CD4-positive, alpha-beta T cell (primary cell): ENCODE measurements around the gene SLC39A10. TPM values are rescaled to one million over a fixed set of nuclear protein-coding genes. Genes with fewer than 3 reads are reported as not detected.

ENCODE experiments used
- ATAC-seq: fragments of 200-7000 bp; cut with Tn5 transposase; one replicate; pipeline ENCODE4 v1.10.0; 2022; ENCODE audit warnings: mild to moderate bottlenecking; ENCODE audit not compliant: poor library complexity
- CTCF ChIA-PET: fragments of 350-600 bp; sonication (Branson Sonifier 250); formaldehyde crosslinking; loops from one replicate; lab custom pipeline; 2021; ENCODE audit warnings: antibody characterized with exemption, inconsistent platforms; lab: Charles Lee
- POLR2A ChIA-PET: fragments of 350-600 bp; sonication (Branson Sonifier 250); formaldehyde crosslinking; loops from one replicate; lab custom pipeline; 2021; ENCODE audit warnings: antibody characterized with exemption, inconsistent platforms; lab: Charles Lee
- DNase-seq, 14 experiments: peaks; one replicate each; pipeline ENCODE4 v3.0.0-alpha.2; 2013 to 2020; ENCODE audit warnings: mixed read lengths in 2 of 14
- H3K27ac ChIP-seq, 2 donors: one replicate each; pipeline versions ENCODE4 v1.5.1 to v1.7.0; 2013; ENCODE audit warnings: low read length in 2 of 2, low read depth in 1 of 2, mild to moderate bottlenecking in 1 of 2
- H3K27me3 ChIP-seq, 2 experiments: 1 replicate in 1 of 2; 2 replicates in 1 of 2; pipeline versions ENCODE4 v1.6.1 to v1.7.0; 2013; ENCODE audit warnings: low read length in 2 of 2, control low read depth in 1 of 2, mild to moderate bottlenecking in 1 of 2, moderate library complexity in 1 of 2; ENCODE audit not compliant: insufficient read depth in 2 of 2, control insufficient read depth in 1 of 2
- H3K36me3 ChIP-seq: one replicate; pipeline ENCODE4 v1.6.1; 2013; ENCODE audit warnings: low read length, control low read depth; ENCODE audit not compliant: insufficient read depth
- H3K4me1 ChIP-seq: one replicate; pipeline ENCODE4 v1.6.1; 2013; ENCODE audit warnings: low read length, control low read depth; ENCODE audit not compliant: insufficient read depth
- H3K4me3 ChIP-seq: one replicate; pipeline ENCODE4 v1.5.1; 2013; ENCODE audit warnings: mild to moderate bottlenecking, low read length, moderate library complexity
- H3K9me3 ChIP-seq, 2 experiments: 1 replicate in 1 of 2; 2 replicates in 1 of 2; pipeline versions ENCODE4 v1.6.1 to v1.7.0; 2013; ENCODE audit warnings: low read length in 2 of 2, mild to moderate bottlenecking in 2 of 2, control low read depth in 1 of 2, moderate library complexity in 1 of 2; ENCODE audit not compliant: control insufficient read depth in 1 of 2, insufficient read depth in 1 of 2
- H3K27ac Mint-ChIP-seq: one replicate; pipeline ENCODE4 v1.8.0; 2020; ENCODE audit warnings: mixed read lengths
- H3K27me3 Mint-ChIP-seq: one replicate; pipeline ENCODE4 v1.8.0; 2021; ENCODE audit warnings: mixed read lengths
- H3K36me3 Mint-ChIP-seq: one replicate; pipeline ENCODE4 v1.8.0; 2021; ENCODE audit warnings: low read depth, mixed read lengths
- H3K4me1 Mint-ChIP-seq: one replicate; pipeline ENCODE4 v1.8.0; 2021; ENCODE audit warnings: low read depth, mixed read lengths
- H3K4me3 Mint-ChIP-seq: one replicate; pipeline ENCODE4 v1.8.0; 2020; ENCODE audit warnings: mild to moderate bottlenecking, mixed read lengths
- H3K9me3 Mint-ChIP-seq: one replicate; pipeline ENCODE4 v1.8.0; 2020; ENCODE audit warnings: mixed read lengths
- intact Hi-C, 2 experiments: fragments of 100-400 bp; cut with DNase I in 1 of 2; cut with micrococcal nuclease in 1 of 2; formaldehyde crosslinking; loops; one replicate each; pipeline versions ENCODE4 v1.15.1 to v1.9.0; 2023 to 2025; cut with DNase I, micrococcal nuclease
- total RNA-seq, 174 experiments: library from RNA in 2 of 174; stranded (reverse) in 2 of 174; gene quantifications; one replicate each; pipeline ENCODE4 v1.2.3 and lab custom pipeline; 2021 to 2026
- TF ChIP-seq, protein P1 (sequence below): fragments of 200-600 bp; IDR thresholded peaks from one replicate; pipeline ENCODE4 v1.8.0; 2022; ENCODE audit warnings: antibody characterized with exemption, mild to moderate bottlenecking

Gene SLC39A10
- total RNA-seq, 2 experiments from 2014 or later, result 38.2 to 39.4 TPM

DNA sequence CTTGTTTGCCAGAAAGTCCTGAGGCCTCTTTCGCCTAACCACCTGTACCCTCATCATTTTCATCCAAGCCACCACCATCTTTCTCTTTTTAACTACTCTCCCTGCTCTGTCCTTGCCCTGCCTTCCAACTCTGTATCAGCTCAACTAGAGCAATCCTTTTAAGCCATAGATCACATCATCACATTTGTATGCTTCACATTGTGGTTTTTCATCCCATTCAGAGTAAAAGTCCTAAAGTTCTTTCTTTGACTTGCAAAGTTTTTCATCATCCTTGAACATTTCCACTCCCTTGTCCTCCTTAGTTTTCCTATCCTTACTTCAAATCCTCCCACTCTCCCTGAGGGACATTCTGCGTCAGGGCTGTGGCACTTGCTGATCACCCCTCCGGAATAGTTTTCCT lies 73.9 kb downstream of the SLC39A10 start:
- POLR2A ChIA-PET, result no interaction called here
- Mint-ChIP-seq H3K9me3 (no peaks in the 10 kb centered on the region), H3K4me1 (no peaks in the 10 kb centered on the region), H3K27ac (no peak overlapping the region), H3K4me3 (no peak overlapping the region), H3K36me3 (peaks cover 96% of the 10 kb centered on the region), H3K27me3 (no peaks in the 10 kb centered on the region)
- CTCF ChIA-PET, result no interaction called here
- no peak for DNase-seq
- TF ChIP-seq, protein P1, sequence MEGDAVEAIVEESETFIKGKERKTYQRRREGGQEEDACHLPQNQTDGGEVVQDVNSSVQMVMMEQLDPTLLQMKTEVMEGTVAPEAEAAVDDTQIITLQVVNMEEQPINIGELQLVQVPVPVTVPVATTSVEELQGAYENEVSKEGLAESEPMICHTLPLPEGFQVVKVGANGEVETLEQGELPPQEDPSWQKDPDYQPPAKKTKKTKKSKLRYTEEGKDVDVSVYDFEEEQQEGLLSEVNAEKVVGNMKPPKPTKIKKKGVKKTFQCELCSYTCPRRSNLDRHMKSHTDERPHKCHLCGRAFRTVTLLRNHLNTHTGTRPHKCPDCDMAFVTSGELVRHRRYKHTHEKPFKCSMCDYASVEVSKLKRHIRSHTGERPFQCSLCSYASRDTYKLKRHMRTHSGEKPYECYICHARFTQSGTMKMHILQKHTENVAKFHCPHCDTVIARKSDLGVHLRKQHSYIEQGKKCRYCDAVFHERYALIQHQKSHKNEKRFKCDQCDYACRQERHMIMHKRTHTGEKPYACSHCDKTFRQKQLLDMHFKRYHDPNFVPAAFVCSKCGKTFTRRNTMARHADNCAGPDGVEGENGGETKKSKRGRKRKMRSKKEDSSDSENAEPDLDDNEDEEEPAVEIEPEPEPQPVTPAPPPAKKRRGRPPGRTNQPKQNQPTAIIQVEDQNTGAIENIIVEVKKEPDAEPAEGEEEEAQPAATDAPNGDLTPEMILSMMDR, result no peak
- intact Hi-C loops, result no loop called here
- no peak for ATAC-seq
- peaks cover 48% of the 10 kb centered on the region for H3K36me3 ChIP-seq
- no peak overlapping the region for H3K27ac ChIP-seq
- no peaks in the 10 kb centered on the region for H3K9me3 ChIP-seq
- H3K4me1 ChIP-seq, result no peaks in the 10 kb centered on the region
- no peak overlapping the region for H3K4me3 ChIP-seq
- no peaks in the 10 kb centered on the region for H3K27me3 ChIP-seq

DNA sequence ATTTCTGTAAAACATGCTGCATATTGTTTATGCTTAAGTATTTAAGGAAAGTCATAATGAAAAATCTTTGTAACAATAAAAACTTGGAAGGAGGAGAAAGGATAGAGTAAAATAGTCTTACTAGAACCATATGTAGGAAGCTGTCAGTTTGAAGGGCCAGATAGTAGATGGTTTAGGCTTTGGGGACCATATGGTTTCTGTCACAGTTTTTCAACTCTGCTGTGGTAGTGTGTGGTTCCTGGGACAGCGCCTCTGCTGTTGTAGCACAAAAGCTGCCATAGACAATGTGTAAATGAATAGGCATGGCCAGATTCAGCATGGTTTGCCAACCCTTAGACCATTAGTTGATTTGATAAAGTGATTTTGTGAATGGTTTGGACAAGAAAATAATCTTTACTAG lies 75.5 kb downstream of the SLC39A10 start:
- Mint-ChIP-seq H3K4me1 (no peaks in the 10 kb centered on the region), H3K27me3 (no peaks in the 10 kb centered on the region), H3K27ac (no peak overlapping the region), H3K36me3 (peaks cover 94% of the 10 kb centered on the region), H3K9me3 (no peaks in the 10 kb centered on the region), H3K4me3 (no peak overlapping the region)
- intact Hi-C loops, result no loop called here
- Histone ChIP-seq H3K36me3 (peaks cover 51% of the 10 kb centered on the region), H3K27me3 (no peaks in the 10 kb centered on the region), H3K4me3 (no peak overlapping the region), H3K4me1 (no peaks in the 10 kb centered on the region), H3K27ac (no peak overlapping the region), H3K9me3 (no peaks in the 10 kb centered on the region)
- ChIA-PET CTCF (no interaction called here), POLR2A (no interaction called here)
- DNase-seq (no peak), ATAC-seq (no peak)
- TF ChIP-seq, protein P1, result no peak

DNA sequence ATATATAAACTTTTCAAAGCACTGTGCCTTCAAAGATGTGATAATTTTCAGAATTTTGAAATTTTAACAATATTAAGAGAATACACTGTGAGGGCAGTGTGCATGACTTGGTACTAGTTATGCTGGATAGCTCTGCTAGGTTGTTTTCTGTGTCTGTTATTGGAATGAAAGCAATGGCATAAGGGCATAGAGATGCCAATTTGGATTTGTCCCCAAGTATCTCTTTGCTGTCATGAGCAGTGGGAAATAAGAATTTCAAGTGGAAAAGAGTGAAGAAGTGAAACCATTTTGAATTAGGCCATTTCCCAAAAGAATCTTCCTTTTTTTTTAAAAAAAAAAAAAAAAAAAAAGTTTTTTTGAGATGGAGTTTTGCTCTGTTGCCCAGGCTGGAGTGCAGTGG lies 76.8 kb downstream of the SLC39A10 start:
- Mint-ChIP-seq H3K36me3 (peaks cover 96% of the 10 kb centered on the region), H3K4me1 (no peaks in the 10 kb centered on the region), H3K4me3 (no peak overlapping the region), H3K27ac (no peak overlapping the region), H3K27me3 (no peaks in the 10 kb centered on the region), H3K9me3 (no peaks in the 10 kb centered on the region)
- Histone ChIP-seq H3K9me3 (no peaks in the 10 kb centered on the region), H3K4me3 (no peak overlapping the region), H3K36me3 (peaks cover 51% of the 10 kb centered on the region), H3K27ac (no peak overlapping the region), H3K27me3 (no peaks in the 10 kb centered on the region), H3K4me1 (no peaks in the 10 kb centered on the region)
- intact Hi-C loops, result no loop called here
- ChIA-PET CTCF (no interaction called here), POLR2A (no interaction called here)
- TF ChIP-seq, protein P1, result no peak
- ATAC-seq, result no peak
- DNase-seq, result no peak
